Upper lobe of left lung (tissue), 4 donors: Measurements from ENCODE around the gene SMTNL1.

Experiments used
- POLR2A ChIP-seq, 4 donors: fragments of 450-650 bp; IDR thresholded peaks; one replicate each; pipeline ENCODE4 v1.5.1; 2016 to 2017; ENCODE audit warnings: antibody characterized with exemption in 4 of 4, mild to moderate bottlenecking in 2 of 4
- POLR2AphosphoS5 ChIP-seq, 2 donors: sonication (generic); formaldehyde crosslinking; IDR thresholded peaks; one replicate each; pipeline ENCODE4 v1.5.1; 2017; ENCODE audit warnings: antibody characterized with exemption in 2 of 2
- TF ChIP-seq, protein P1 (sequence below), 6 experiments: fragments of 450-650 bp in 4 of 6; fragments of 200-600 bp in 2 of 6; sonication (generic) in 2 of 6; IDR thresholded peaks; one replicate each; pipeline ENCODE4 v1.5.1; 2016 to 2019; ENCODE audit warnings: antibody characterized with exemption in 6 of 6

DNA sequence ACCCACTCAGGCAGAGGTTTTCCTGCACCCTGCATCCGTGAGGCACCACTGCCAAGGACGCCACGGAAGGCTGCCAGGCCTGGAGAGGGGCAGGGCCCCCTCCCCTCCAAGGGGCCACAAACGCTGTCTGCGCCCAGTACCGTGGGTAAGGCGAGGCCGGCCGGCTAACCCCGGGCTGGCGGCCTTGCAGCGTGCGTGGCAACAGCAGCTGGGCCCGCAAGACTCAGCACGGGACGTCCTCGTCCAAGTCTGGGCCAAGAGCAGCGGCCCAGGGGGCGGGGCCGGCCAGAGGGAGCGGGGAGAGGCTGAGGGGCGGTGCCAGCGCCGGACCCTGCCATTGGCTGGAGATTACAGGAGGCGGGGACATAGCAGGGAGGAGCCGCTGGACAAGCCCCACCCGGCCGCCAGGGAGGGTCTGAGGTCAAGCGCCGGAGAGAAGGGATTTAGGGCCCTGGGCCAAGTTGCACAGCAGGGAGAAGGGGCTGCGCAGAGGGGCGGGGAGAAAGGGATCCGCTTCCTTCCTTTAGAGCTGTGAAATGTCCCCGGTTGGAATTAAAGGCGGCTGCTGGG is 37.9 kb upstream of the SMTNL1 start:
- TF ChIP-seq, protein P1, sequence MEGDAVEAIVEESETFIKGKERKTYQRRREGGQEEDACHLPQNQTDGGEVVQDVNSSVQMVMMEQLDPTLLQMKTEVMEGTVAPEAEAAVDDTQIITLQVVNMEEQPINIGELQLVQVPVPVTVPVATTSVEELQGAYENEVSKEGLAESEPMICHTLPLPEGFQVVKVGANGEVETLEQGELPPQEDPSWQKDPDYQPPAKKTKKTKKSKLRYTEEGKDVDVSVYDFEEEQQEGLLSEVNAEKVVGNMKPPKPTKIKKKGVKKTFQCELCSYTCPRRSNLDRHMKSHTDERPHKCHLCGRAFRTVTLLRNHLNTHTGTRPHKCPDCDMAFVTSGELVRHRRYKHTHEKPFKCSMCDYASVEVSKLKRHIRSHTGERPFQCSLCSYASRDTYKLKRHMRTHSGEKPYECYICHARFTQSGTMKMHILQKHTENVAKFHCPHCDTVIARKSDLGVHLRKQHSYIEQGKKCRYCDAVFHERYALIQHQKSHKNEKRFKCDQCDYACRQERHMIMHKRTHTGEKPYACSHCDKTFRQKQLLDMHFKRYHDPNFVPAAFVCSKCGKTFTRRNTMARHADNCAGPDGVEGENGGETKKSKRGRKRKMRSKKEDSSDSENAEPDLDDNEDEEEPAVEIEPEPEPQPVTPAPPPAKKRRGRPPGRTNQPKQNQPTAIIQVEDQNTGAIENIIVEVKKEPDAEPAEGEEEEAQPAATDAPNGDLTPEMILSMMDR (IDR thresholded peaks at IDR 0.05), result peak in 2 of 6 experiments; percentile 23 to 41
- TF ChIP-seq POLR2AphosphoS5 (IDR thresholded peaks at IDR 0.05), result peak in 1 of 2 donors; percentile 69
- TF ChIP-seq POLR2A (IDR thresholded peaks at IDR 0.05), result peak in 1 of 4 donors; percentile 62
